HepG2 (cell line): ENCODE results near the gene GLDN.

Experiments used
- FOSL2 ChIP-seq: sonication (generic); formaldehyde crosslinking; IDR thresholded peaks from 2 replicates; pipeline ENCODE4 v1.4.0; 2020; ENCODE audit warnings: missing genetic modification reagents
- HNRNPH1 ChIP-seq: fragments of 200-400 bp; formaldehyde crosslinking; optimal IDR thresholded peaks from 2 replicates; pipeline ENCODE3; 2017; ENCODE audit warnings: mild to moderate bottlenecking, low read depth, low read length
- NFRKB ChIP-seq: fragments of 450-650 bp; IDR thresholded peaks from 2 replicates; pipeline ENCODE4 v1.6.1; 2017
- THYN1 ChIP-seq: sonication (generic); formaldehyde crosslinking; IDR thresholded peaks from 2 replicates; pipeline ENCODE4 v1.8.1; 2023; ENCODE audit warnings: low read depth, mild to moderate bottlenecking, moderate library complexity, missing genetic modification reagents, borderline replicate concordance
- TF ChIP-seq, protein P1 (sequence below): sonication (generic); formaldehyde crosslinking; IDR thresholded peaks from 2 replicates; pipeline ENCODE4 v1.5.0; 2020; ENCODE audit warnings: mild to moderate bottlenecking, missing genetic modification reagents, moderate library complexity

DNA sequence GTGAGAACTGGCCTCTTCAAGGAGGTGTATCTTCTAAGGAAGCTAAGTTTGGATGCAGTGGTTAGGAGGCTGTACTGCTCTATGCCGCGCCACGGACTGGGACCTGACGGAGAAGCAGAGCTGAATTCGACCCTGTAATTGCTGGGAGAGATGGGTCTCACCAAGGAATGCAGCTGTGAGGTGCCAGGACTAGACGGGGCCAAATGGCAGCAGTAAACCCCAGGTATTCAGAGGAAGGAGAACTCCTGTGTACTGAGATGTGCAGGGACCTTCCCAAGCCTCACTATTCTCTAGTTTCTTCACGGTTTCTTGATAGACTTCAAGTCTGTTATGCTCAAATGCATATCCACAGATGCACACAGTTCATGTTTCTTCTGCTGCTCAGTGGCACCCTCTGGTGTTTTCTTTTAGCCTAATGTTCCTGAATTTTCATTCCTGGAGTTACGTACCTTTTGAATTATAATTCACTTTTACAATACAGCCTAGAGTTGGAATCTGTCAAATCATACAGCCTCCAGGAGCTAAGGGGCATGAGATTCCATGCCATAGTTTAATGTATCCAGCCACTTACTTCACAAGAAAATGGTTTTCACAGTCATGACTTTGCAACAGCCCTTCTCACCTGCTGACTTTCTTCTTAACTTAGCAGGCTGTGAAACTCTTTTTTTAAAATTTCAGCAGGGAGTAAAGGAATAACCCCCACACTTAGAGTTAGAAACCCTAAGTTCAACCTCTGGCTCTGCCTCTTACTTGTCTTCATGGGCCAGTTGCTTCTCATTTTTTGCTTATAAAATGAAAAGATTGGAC lies 61.8 kb downstream of the GLDN start:
- TF ChIP-seq, protein P1, sequence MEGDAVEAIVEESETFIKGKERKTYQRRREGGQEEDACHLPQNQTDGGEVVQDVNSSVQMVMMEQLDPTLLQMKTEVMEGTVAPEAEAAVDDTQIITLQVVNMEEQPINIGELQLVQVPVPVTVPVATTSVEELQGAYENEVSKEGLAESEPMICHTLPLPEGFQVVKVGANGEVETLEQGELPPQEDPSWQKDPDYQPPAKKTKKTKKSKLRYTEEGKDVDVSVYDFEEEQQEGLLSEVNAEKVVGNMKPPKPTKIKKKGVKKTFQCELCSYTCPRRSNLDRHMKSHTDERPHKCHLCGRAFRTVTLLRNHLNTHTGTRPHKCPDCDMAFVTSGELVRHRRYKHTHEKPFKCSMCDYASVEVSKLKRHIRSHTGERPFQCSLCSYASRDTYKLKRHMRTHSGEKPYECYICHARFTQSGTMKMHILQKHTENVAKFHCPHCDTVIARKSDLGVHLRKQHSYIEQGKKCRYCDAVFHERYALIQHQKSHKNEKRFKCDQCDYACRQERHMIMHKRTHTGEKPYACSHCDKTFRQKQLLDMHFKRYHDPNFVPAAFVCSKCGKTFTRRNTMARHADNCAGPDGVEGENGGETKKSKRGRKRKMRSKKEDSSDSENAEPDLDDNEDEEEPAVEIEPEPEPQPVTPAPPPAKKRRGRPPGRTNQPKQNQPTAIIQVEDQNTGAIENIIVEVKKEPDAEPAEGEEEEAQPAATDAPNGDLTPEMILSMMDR (CRISPR knock-in tag) = peak; percentile 67
- TF ChIP-seq THYN1 (CRISPR knock-in tag) (no peak), NFRKB (no peak), FOSL2 (no peak), HNRNPH1 (no peak)
